Measurements from ENCODE around the gene C19orf25.

C19orf25 gene

DNA sequence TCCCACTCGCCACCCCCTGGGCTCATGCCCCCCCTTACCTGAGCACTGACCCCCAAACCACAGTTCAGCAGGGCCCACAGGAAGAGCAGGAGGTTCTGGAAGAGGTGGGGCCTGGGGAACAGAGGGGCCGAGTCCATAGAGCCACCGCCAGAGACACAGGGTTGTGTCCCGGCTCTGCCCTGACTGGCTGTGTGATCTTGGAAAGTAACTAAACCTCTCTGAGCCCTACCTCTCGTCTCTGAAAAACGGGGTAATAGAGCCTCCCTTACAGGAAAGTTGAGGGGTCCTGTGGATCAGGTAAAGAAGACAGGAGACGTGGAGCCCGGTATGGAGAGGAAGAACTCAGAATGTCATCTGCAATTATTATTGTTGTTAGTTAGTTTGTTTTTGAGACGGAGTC is 31.8 kb upstream of the C19orf25 start:
- Histone ChIP-seq H3K9ac (ENCODE audit: low read depth, low read length) (no peak overlapping the region), H2AFZ (ENCODE audit: low read depth, low read length) (no peak overlapping the region), H3K4me2 (ENCODE audit: insufficient read depth, low read length) (no peak overlapping the region), H3K36me3 (ENCODE audit: insufficient read depth, low read length) (no peaks in the 10 kb centered on the region), H3K4me3 (ENCODE audit: low read depth in 1 of 2, low read length in 2 of 2) (no peak overlapping the region), H3K4me1 (ENCODE audit: insufficient read depth, low read length) (no peaks in the 10 kb centered on the region), H4K20me1 (ENCODE audit: insufficient read depth, low read length) (no peaks in the 10 kb centered on the region; the same call in 1 of the 2 replicates), H3K27ac (ENCODE audit: low read length) (no peak overlapping the region), H3K9me3 (ENCODE audit: insufficient read depth, low read length, severe bottlenecking) (no peaks in the 10 kb centered on the region), H3K79me2 (ENCODE audit: insufficient read depth, low read length) (no peaks in the 10 kb centered on the region), H3K27me3 (ENCODE audit: insufficient read depth, low read length, poor library complexity) (no peaks in the 10 kb centered on the region)
- ATAC-seq (ENCODE audit: insufficient read depth, low read depth) (no peak), DNase-seq (no peak)
- no peak for TF ChIP-seq EZH2 (IDR thresholded peaks at IDR 0.05; ENCODE audit: borderline replicate concordance, low read depth, low read length, severe bottlenecking)
- TF ChIP-seq, protein P1, sequence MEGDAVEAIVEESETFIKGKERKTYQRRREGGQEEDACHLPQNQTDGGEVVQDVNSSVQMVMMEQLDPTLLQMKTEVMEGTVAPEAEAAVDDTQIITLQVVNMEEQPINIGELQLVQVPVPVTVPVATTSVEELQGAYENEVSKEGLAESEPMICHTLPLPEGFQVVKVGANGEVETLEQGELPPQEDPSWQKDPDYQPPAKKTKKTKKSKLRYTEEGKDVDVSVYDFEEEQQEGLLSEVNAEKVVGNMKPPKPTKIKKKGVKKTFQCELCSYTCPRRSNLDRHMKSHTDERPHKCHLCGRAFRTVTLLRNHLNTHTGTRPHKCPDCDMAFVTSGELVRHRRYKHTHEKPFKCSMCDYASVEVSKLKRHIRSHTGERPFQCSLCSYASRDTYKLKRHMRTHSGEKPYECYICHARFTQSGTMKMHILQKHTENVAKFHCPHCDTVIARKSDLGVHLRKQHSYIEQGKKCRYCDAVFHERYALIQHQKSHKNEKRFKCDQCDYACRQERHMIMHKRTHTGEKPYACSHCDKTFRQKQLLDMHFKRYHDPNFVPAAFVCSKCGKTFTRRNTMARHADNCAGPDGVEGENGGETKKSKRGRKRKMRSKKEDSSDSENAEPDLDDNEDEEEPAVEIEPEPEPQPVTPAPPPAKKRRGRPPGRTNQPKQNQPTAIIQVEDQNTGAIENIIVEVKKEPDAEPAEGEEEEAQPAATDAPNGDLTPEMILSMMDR (IDR thresholded peaks at IDR 0.05; ENCODE audit: borderline replicate concordance, extremely low read depth, low read length, poor library complexity, severe bottlenecking) = no peak

- no peak overlapping the region for H3K4me2 ChIP-seq (ENCODE audit: insufficient read depth, low read length)
- H4K20me1 ChIP-seq (ENCODE audit: insufficient read depth, low read length) = no peaks in the 10 kb centered on the region; the same call in 1 of the 2 replicates
- ATAC-seq (ENCODE audit: insufficient read depth, low read depth) (no peak), DNase-seq (no peak)
- no peak overlapping the region for H3K9ac ChIP-seq (ENCODE audit: low read depth, low read length)
- no peak overlapping the region for H3K4me3 ChIP-seq (ENCODE audit: low read depth in 1 of 2, low read length in 2 of 2)
- H3K9me3 ChIP-seq (ENCODE audit: insufficient read depth, low read length, severe bottlenecking) = no peaks in the 10 kb centered on the region
- H3K4me1 ChIP-seq (ENCODE audit: insufficient read depth, low read length) = no peaks in the 10 kb centered on the region
- TF ChIP-seq, protein P1 (IDR thresholded peaks at IDR 0.05; ENCODE audit: borderline replicate concordance, extremely low read depth, low read length, poor library complexity, severe bottlenecking) = no peak
- TF ChIP-seq EZH2 (IDR thresholded peaks at IDR 0.05; ENCODE audit: borderline replicate concordance, low read depth, low read length, severe bottlenecking) = no peak
- H3K79me2 ChIP-seq (ENCODE audit: insufficient read depth, low read length) = no peaks in the 10 kb centered on the region
- no peaks in the 10 kb centered on the region for H3K27me3 ChIP-seq (ENCODE audit: insufficient read depth, low read length, poor library complexity)
- H2AFZ ChIP-seq (ENCODE audit: low read depth, low read length) = no peak overlapping the region
- H3K27ac ChIP-seq (ENCODE audit: low read length) = no peak overlapping the region
- no peaks in the 10 kb centered on the region for H3K36me3 ChIP-seq (ENCODE audit: insufficient read depth, low read length)
Measured at GRCh38 chr19:1510442-1510806, 31.4 kb upstream of the C19orf25 start.

DNA sequence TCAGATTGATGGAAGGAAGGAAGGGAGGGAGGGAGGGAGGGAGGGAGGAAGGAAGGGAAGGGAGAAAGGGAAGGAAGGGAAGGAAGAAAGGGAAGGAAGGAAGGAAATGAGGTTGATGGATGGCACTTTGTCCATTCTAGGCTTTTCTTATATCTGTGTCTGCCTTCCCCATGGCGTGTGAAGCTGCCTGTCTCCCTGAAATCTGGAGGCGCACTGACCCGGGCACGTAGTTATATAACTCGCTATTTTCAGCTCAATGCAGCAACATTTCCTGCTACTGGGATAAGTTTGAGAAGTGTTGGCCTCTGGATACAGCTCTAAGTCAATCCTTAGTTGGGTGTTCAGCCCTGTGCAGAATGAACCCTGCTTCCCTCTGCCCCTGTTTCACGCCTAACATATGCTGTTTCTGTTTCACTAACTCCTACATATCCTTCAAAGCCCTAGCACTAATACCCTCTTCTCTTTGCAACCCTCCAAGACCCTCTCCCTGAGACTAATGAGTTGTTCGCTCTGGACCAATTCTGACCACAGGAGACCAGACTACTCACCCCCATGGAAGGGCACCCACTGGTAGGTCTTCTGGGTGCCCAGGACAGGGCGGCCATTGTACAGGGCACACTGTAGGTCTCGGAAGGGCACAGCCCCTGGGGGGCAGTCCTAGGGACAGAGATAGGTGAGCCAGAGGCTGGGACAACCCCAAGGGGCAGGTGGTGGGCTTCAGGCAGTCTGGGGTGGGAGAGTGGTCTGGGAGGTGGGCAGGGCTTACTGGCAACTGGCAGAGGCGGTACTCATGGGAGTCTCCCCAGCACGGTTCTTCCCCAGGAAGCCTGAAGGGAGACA is 30.8 kb upstream of the C19orf25 start:
- ATAC-seq (ENCODE audit: insufficient read depth, low read depth) (no peak), DNase-seq (no peak)
- Histone ChIP-seq H3K36me3 (ENCODE audit: insufficient read depth, low read length) (no peaks in the 10 kb centered on the region), H4K20me1 (ENCODE audit: insufficient read depth, low read length) (no peaks in the 10 kb centered on the region; the same call in 1 of the 2 replicates), H3K4me3 (ENCODE audit: low read depth in 1 of 2, low read length in 2 of 2) (no peak overlapping the region), H2AFZ (ENCODE audit: low read depth, low read length) (no peak overlapping the region), H3K4me2 (ENCODE audit: insufficient read depth, low read length) (no peak overlapping the region), H3K9ac (ENCODE audit: low read depth, low read length) (no peak overlapping the region), H3K9me3 (ENCODE audit: insufficient read depth, low read length, severe bottlenecking) (no peaks in the 10 kb centered on the region), H3K27ac (ENCODE audit: low read length) (no peak overlapping the region), H3K79me2 (ENCODE audit: insufficient read depth, low read length) (no peaks in the 10 kb centered on the region), H3K27me3 (ENCODE audit: insufficient read depth, low read length, poor library complexity) (no peaks in the 10 kb centered on the region), H3K4me1 (ENCODE audit: insufficient read depth, low read length) (no peaks in the 10 kb centered on the region)
- TF ChIP-seq, protein P1 (IDR thresholded peaks at IDR 0.05; ENCODE audit: borderline replicate concordance, extremely low read depth, low read length, poor library complexity, severe bottlenecking) = no peak
- TF ChIP-seq EZH2 (IDR thresholded peaks at IDR 0.05; ENCODE audit: borderline replicate concordance, low read depth, low read length, severe bottlenecking) = no peak
